Adrenal gland (tissue), 5 donors: ENCODE results near the gene MACF1.

ENCODE experiments used
- POLR2A ChIP-seq, 2 donors: fragments of 450-650 bp; IDR thresholded peaks; one replicate each; pipeline ENCODE4 v1.6.1; 2017; ENCODE audit warnings: antibody characterized with exemption in 2 of 2, mild to moderate bottlenecking in 2 of 2, moderate library complexity in 1 of 2
- TF ChIP-seq, protein P1 (sequence below), 6 experiments: fragments of 450-650 bp in 4 of 6; fragments of 200-600 bp in 2 of 6; sonication (generic) in 1 of 6; IDR thresholded peaks; 1 replicate in 5 of 6; 2 replicates in 1 of 6; pipeline versions ENCODE4 v1.5.1 to v1.8.0; 2016 to 2021; ENCODE audit warnings: antibody characterized with exemption in 6 of 6, mild to moderate bottlenecking in 2 of 6, moderate library complexity in 1 of 6
- donor health status: DM: no; HTN: no; CAD: no.

- TF ChIP-seq, protein P1, sequence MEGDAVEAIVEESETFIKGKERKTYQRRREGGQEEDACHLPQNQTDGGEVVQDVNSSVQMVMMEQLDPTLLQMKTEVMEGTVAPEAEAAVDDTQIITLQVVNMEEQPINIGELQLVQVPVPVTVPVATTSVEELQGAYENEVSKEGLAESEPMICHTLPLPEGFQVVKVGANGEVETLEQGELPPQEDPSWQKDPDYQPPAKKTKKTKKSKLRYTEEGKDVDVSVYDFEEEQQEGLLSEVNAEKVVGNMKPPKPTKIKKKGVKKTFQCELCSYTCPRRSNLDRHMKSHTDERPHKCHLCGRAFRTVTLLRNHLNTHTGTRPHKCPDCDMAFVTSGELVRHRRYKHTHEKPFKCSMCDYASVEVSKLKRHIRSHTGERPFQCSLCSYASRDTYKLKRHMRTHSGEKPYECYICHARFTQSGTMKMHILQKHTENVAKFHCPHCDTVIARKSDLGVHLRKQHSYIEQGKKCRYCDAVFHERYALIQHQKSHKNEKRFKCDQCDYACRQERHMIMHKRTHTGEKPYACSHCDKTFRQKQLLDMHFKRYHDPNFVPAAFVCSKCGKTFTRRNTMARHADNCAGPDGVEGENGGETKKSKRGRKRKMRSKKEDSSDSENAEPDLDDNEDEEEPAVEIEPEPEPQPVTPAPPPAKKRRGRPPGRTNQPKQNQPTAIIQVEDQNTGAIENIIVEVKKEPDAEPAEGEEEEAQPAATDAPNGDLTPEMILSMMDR (IDR thresholded peaks at IDR 0.05), result no peak
- TF ChIP-seq POLR2A (IDR thresholded peaks at IDR 0.05), result no peak
Measured at GRCh38 chr1:39293375-39294070, 89.0 kb downstream of the MACF1 start.
